OCI-LY3 (cell line): Measurements from ENCODE around the gene ILF3.

Experiments
- H2AFZ ChIP-seq: fragments of 200-600, 300-600 bp; shearing (Covaris generic); 2 replicates; pipeline ENCODE4 v1.6.0; 2014; ENCODE audit warnings: antibody characterized with exemption, low read depth, low read length
- H3K27ac ChIP-seq: fragments of 200-600, 300-600 bp; sonication (generic); 2 replicates; pipeline ENCODE4 v1.5.1; 2014; ENCODE audit warnings: mild to moderate bottlenecking, low read length, moderate library complexity, mixed read lengths
- H3K27me3 ChIP-seq: fragments of 200-600, 300-600 bp; sonication (generic); 2 replicates; pipeline ENCODE4 v1.6.1; 2014; ENCODE audit warnings: low read depth, low read length, mixed read lengths
- H3K36me3 ChIP-seq: fragments of 200-600, 300-600 bp; sonication (generic); replicated peaks from 2 replicates; pipeline ENCODE3; 2014; ENCODE audit warnings: low read depth, low read length, mixed read lengths
- H3K4me1 ChIP-seq: fragments of 300-600, 200-600 bp; sonication (generic); 2 replicates; pipeline ENCODE4 v1.6.1; 2014; ENCODE audit warnings: low read length, mixed read lengths
- H3K4me2 ChIP-seq: fragments of 200-600, 300-600 bp; sonication (generic); 2 replicates; pipeline ENCODE4 v1.6.1; 2014; ENCODE audit warnings: low read length, mixed read lengths
- H3K4me3 ChIP-seq: fragments of 300-600, 200-600 bp; sonication (generic); 2 replicates; pipeline ENCODE4 v1.5.1; 2014; ENCODE audit warnings: antibody characterized with exemption, mild to moderate bottlenecking, low read length, moderate library complexity
- H3K79me2 ChIP-seq: fragments of 300-600, 200-600 bp; shearing (Covaris generic); 2 replicates; pipeline ENCODE4 v1.6.1; 2014; ENCODE audit warnings: mild to moderate bottlenecking, low read length, mixed read lengths
- H3K9ac ChIP-seq: fragments of 300-600, 200-600 bp; shearing (Covaris generic); 2 replicates; pipeline ENCODE4 v1.6.0; 2014; ENCODE audit warnings: mild to moderate bottlenecking, low read length, moderate library complexity
- H3K9me3 ChIP-seq: fragments of 200-600, 300-600 bp; shearing (Covaris generic); 2 replicates; pipeline ENCODE4 v1.6.1; 2014; ENCODE audit warnings: low read length, mixed read lengths; ENCODE audit not compliant: insufficient read depth
- H4K20me1 ChIP-seq: fragments of 200-600, 300-600 bp; sonication (generic); 2 replicates; pipeline ENCODE4 v1.6.1; 2016; ENCODE audit warnings: low read length, mixed read lengths; ENCODE audit not compliant: insufficient read depth
- CTCF ChIP-seq: fragments of 200-600, 300-600 bp; sonication (generic); IDR thresholded peaks from 2 replicates; pipeline ENCODE4 v1.5.1; 2014; ENCODE audit warnings: antibody characterized with exemption, low read length, low read depth
- EZH2phosphoT487 ChIP-seq: fragments of 200-600 bp; shearing (Covaris generic); IDR thresholded peaks from 2 replicates; pipeline ENCODE4 v1.6.1; 2018; ENCODE audit warnings: antibody characterized with exemption, mixed run types, low read depth

The ILF3 gene

GRCh38 chr19:10735741-10736140, 81.6 kb downstream of the ILF3 start:
- Histone ChIP-seq H3K4me1 (peaks cover 22% of the 10 kb centered on the region), H3K79me2 (peaks cover 74% of the 10 kb centered on the region), H3K27me3 (no peaks in the 10 kb centered on the region), H3K4me3 (no peak overlapping the region), H3K9me3 (no peaks in the 10 kb centered on the region; the same call in 1 of the 2 replicates), H3K36me3 (no peaks in the 10 kb centered on the region), H3K4me2 (no peak overlapping the region), H3K9ac (no peak overlapping the region), H3K27ac (no peak overlapping the region), H2AFZ (no peak overlapping the region), H4K20me1 (peaks cover 11% of the 10 kb centered on the region)
- TF ChIP-seq EZH2phosphoT487 (no peak), CTCF (no peak)

DNA sequence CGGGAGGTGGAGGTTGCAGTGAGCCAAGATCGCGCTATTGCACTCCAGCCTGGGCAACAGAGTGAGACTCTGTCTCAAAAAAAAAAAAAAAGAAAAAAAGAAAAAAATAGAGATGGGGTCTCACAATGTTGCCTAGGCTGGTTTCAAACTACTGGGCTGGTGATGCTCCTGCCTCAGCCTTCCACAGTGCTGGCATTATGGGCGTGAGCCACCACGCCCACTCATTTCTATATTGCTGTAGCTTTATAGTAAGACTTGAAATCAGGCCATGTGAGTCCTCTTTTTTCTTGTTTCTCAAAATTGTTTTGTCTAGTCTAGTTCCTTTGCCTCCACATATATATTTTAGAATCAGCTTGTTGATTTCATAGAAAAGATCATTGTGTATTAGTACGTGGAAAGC, 82.0 kb downstream of the ILF3 start:
- H3K27me3 ChIP-seq = no peaks in the 10 kb centered on the region
- no peak for TF ChIP-seq CTCF
- TF ChIP-seq EZH2phosphoT487 = no peak
- no peak overlapping the region for H3K4me3 ChIP-seq
- H3K36me3 ChIP-seq = no peaks in the 10 kb centered on the region
- H2AFZ ChIP-seq = no peak overlapping the region
- H3K4me1 ChIP-seq = peaks cover 22% of the 10 kb centered on the region
- H3K9me3 ChIP-seq = no peaks in the 10 kb centered on the region; the same call in 1 of the 2 replicates
- H4K20me1 ChIP-seq = peaks cover 10% of the 10 kb centered on the region
- H3K4me2 ChIP-seq = no peak overlapping the region
- H3K27ac ChIP-seq = no peak overlapping the region
- H3K79me2 ChIP-seq = peaks cover 74% of the 10 kb centered on the region
- H3K9ac ChIP-seq = no peak overlapping the region

DNA sequence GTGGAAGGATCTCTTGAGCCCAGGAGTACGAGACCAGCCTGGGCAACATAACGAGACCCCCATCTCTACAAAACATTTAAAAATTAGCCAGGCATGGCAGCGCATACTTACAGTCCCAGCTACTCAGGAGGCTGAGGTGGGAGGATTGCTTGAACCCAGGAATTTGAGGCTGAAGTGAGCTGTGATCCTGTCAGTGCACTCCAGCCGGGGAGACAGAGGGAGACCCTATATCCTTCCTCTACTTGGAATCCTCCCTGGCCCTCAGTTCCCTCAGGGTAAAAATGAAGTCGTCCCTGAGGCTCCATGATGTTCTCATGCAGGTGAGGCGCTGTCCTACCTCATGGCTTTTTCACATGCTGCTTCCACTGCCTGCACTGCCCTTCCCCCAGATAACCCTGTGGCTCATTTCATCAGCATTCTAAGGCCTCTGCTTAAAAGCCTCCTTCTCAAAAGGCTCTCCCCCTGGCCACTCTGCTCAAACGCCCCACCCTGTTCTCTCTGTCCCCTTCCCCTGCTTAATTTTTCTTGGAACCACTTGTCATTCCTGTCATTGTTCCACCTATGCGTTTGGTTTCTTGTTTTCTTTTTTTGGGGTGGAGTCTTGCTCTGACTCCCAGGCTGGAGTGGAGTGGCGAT, 82.9 kb downstream of the ILF3 start:
- Histone ChIP-seq H2AFZ (no peak overlapping the region), H3K4me1 (peaks cover 19% of the 10 kb centered on the region), H3K4me3 (no peak overlapping the region), H3K27me3 (no peaks in the 10 kb centered on the region), H3K36me3 (no peaks in the 10 kb centered on the region), H4K20me1 (peaks cover 10% of the 10 kb centered on the region), H3K79me2 (peaks cover 70% of the 10 kb centered on the region), H3K9me3 (no peaks in the 10 kb centered on the region; the same call in 1 of the 2 replicates), H3K4me2 (no peak overlapping the region), H3K27ac (no peak overlapping the region), H3K9ac (no peak overlapping the region)
- TF ChIP-seq CTCF (no peak), EZH2phosphoT487 (no peak)

- Histone ChIP-seq H3K4me1 (peaks cover 19% of the 10 kb centered on the region), H2AFZ (no peak overlapping the region), H3K27me3 (no peaks in the 10 kb centered on the region), H3K9me3 (no peaks in the 10 kb centered on the region; the same call in 1 of the 2 replicates), H3K27ac (no peak overlapping the region), H3K36me3 (no peaks in the 10 kb centered on the region), H4K20me1 (peaks cover 13% of the 10 kb centered on the region), H3K4me3 (no peak overlapping the region), H3K79me2 (peaks cover 77% of the 10 kb centered on the region), H3K4me2 (no peak overlapping the region), H3K9ac (no peak overlapping the region)
- TF ChIP-seq CTCF = no peak
- no peak for TF ChIP-seq EZH2phosphoT487
Measured at GRCh38 chr19:10737722-10738121, 83.6 kb downstream of the ILF3 start.
